Kidney (tissue), 14 donors: ENCODE results near the gene PLPPR5. TPM values are rescaled to one million over a fixed set of nuclear protein-coding genes. Genes with fewer than 3 reads are reported as not detected.

Source experiments
- DNase-seq, 5 donors: peaks; one replicate each; pipeline ENCODE4 v3.0.0-alpha.2; 2013 to 2020
- FAIRE-seq: peaks from 2 replicates; lab custom pipeline; 2012; peaks lifted over from hg19 to GRCh38; lab: Jason Lieb, UNC
- H3K27ac ChIP-seq, 2 donors: one replicate each; pipeline ENCODE4 v1.7.0; 2013; ENCODE audit warnings: low read depth in 2 of 2, low read length in 2 of 2, inconsistent platforms in 1 of 2
- H3K27me3 ChIP-seq: one replicate; pipeline ENCODE4 v1.7.1; 2013; ENCODE audit warnings: low read length, inconsistent platforms; ENCODE audit not compliant: control insufficient read depth, insufficient read depth
- H3K36me3 ChIP-seq, 3 donors: one replicate each; pipeline versions ENCODE4 v1.7.0 to v1.7.1; 2013; ENCODE audit warnings: low read length in 3 of 3, control low read depth in 1 of 3, inconsistent platforms in 1 of 3; ENCODE audit not compliant: insufficient read depth in 3 of 3, control insufficient read depth in 2 of 3
- H3K4me1 ChIP-seq, 3 donors: one replicate each; pipeline versions ENCODE4 v1.7.0 to v1.7.1; 2013; ENCODE audit warnings: low read length in 3 of 3, inconsistent platforms in 1 of 3, low read depth in 1 of 3; ENCODE audit not compliant: control insufficient read depth in 2 of 3, insufficient read depth in 2 of 3
- H3K4me3 ChIP-seq, 3 donors: one replicate each; pipeline versions ENCODE4 v1.7.0 to v1.8.1; 2013; ENCODE audit warnings: low read length in 3 of 3, control low read depth in 1 of 3, inconsistent platforms in 1 of 3
- H3K9ac ChIP-seq, 3 donors: one replicate each; pipeline versions ENCODE4 v1.7.0 to v1.7.1; 2013; ENCODE audit warnings: low read length in 3 of 3, control low read depth in 1 of 3, inconsistent platforms in 1 of 3
- H3K9me3 ChIP-seq, 3 donors: one replicate each; pipeline versions ENCODE4 v1.7.0 to v1.7.1; 2013; ENCODE audit warnings: low read length in 3 of 3, control low read depth in 1 of 3, inconsistent platforms in 1 of 3; ENCODE audit not compliant: control insufficient read depth in 2 of 3, insufficient read depth in 1 of 3
- CTCF ChIP-seq: IDR thresholded peaks from 3 replicates; pipeline ENCODE4 v1.5.1; 2012; ENCODE audit warnings: mild to moderate bottlenecking, moderate library complexity, borderline replicate concordance; ENCODE audit not compliant: insufficient read depth; ENCODE audit errors: extremely low read depth
- intact Hi-C: fragments of 100-400 bp; cut with DNase I; formaldehyde crosslinking; loops from one replicate; pipeline ENCODE4 v1.11.1; 2022
- polyA plus RNA-seq: library from polyadenylated mRNA; stranded (reverse); fragments of 350-450 nt; fragmentation: Illumina TruSeq; extraction: RNeasy Lipid Tissue Mini Kit (QIAGEN cat#74804); gene quantifications from one replicate; pipeline ENCODE4 v1.2.3, GENCODE V29; 2014; ENCODE audit warnings: low read depth, low replicate concordance; ENCODE audit not compliant: insufficient read depth
- total RNA-seq: library from RNA; stranded (reverse); fragmentation: NEBNext Ultra II Directional; extraction: Animal tissue kit (Norgen Biotek cat#: 25700); gene quantifications from one replicate; pipeline ENCODE4 v1.2.1, GENCODE V29; 2021
- donor health status: control.
- donor health status: control.
- donor health status: control.
- donor health status: control.
- donor health status: control.
- donor health status: DM: yes; HTN: yes; CAD: no.
- donor health status: Normal renal cell carcinoma (clear cell type).

Gene PLPPR5
- total and polyA plus RNA-seq, 2 donors from 2014 or later: 0.09 TPM; not detected in 1

DNA sequence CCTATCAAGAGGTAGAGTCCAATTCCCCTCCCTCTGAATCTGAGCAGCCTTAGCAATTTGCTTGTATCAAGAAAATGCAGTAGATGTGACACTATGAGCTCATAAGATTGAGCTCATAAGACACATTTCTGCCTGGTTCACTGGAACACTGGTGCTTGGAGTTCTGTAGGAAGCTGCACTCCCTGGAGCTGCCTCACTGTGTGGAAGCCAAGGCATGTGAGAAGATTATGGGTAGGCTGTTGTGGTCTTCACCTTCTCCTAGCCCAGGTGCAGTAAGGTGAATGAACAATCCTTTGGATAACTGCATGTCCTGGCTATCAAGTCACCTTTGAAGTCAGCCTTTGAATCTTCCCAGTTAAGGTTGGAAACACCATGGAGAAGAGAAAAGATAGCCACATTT is 67.3 kb downstream of the PLPPR5 start:
- no peak for FAIRE-seq
- H3K9ac ChIP-seq: no peak overlapping the region
- no peak overlapping the region for H3K27ac ChIP-seq
- intact Hi-C loops: no loop called here
- no peaks in the 10 kb centered on the region for H3K9me3 ChIP-seq
- H3K27me3 ChIP-seq: no peaks in the 10 kb centered on the region
- DNase-seq: no peak
- no peaks in the 10 kb centered on the region for H3K4me1 ChIP-seq
- no peak overlapping the region for H3K4me3 ChIP-seq
- H3K36me3 ChIP-seq: no peaks in the 10 kb centered on the region
- TF ChIP-seq CTCF: no peak

GRCh38 chr1:98932184-98932583 is 72.5 kb downstream of the PLPPR5 start:
- H3K9ac ChIP-seq: no peak overlapping the region
- H3K36me3 ChIP-seq: no peaks in the 10 kb centered on the region
- DNase-seq (no peak), FAIRE-seq (no peak)
- H3K4me1 ChIP-seq: no peaks in the 10 kb centered on the region
- no peak overlapping the region for H3K4me3 ChIP-seq
- no peaks in the 10 kb centered on the region for H3K9me3 ChIP-seq
- no peaks in the 10 kb centered on the region for H3K27me3 ChIP-seq
- no peak overlapping the region for H3K27ac ChIP-seq
- intact Hi-C loops: no loop called here
- no peak for TF ChIP-seq CTCF

GRCh38 chr1:98931128-98931835 is 73.4 kb downstream of the PLPPR5 start:
- Histone ChIP-seq H3K4me3 (no peak overlapping the region), H3K36me3 (no peaks in the 10 kb centered on the region), H3K27ac (no peak overlapping the region), H3K27me3 (no peaks in the 10 kb centered on the region), H3K9me3 (no peaks in the 10 kb centered on the region), H3K4me1 (no peaks in the 10 kb centered on the region), H3K9ac (no peak overlapping the region)
- no peak for FAIRE-seq
- TF ChIP-seq CTCF: no peak
- intact Hi-C loops: no loop called here
- DNase-seq: no peak
